ENCODE results near the gene MXRA7.
A peak's percentile ranks its signal among the peaks of the same experiment; 100 is the strongest.
"Not testable (repeated sequence)": the region's sequence is repeated elsewhere in the genome, so short reads cannot be mapped to it uniquely, and the experiment has no call there.

MXRA7 gene

GRCh38 chr17:76725580-76726230 is 14.9 kb upstream of the MXRA7 start:
- Mint-ChIP-seq H3K36me3 (ENCODE audit: low read depth) (peaks cover 34% of the 10 kb centered on the region), H3K4me3 (peak overlapping the region; percentile 93 to 98 (median 93)), H3K9me3 (no peaks in the 10 kb centered on the region), H3K27ac (peak overlapping the region; percentile 75 to 96 (median 75)), H3K4me1 (peaks cover 18% of the 10 kb centered on the region), H3K27me3 (ENCODE audit: low read depth) (no peaks in the 10 kb centered on the region)
- no peak for TF ChIP-seq CTCF (IDR thresholded peaks at IDR 0.05; ENCODE audit: unreplicated experiment in 3 of 3)

DNA sequence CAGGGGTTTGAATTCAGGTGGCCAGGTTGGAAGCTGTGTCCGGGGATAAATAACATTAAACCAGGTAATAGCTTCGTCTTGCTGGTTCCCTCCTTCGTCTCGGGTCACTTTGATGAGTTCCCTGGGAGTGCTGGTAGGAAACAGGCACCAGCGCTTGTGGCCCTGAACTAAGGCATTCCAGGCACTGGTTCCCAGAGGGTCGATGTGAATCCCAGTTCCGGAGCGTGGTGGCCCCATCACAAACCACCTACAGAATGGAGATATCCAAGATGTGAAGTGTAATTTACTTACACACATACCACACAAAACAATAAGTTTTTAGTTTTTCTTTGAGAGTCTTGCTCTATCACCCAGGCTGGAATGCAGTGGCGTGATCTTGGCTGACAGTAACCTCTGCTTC is 13.0 kb upstream of the MXRA7 start:
- no peak overlapping the region for H3K27ac Mint-ChIP-seq
- H3K36me3 Mint-ChIP-seq (ENCODE audit: low read depth): peaks cover 46% of the 10 kb centered on the region
- peak overlapping the region in 1 of 3 experiments; percentile 46 for H3K4me3 Mint-ChIP-seq
- H3K27me3 Mint-ChIP-seq (ENCODE audit: low read depth): no peaks in the 10 kb centered on the region
- TF ChIP-seq CTCF (IDR thresholded peaks at IDR 0.05; ENCODE audit: unreplicated experiment in 3 of 3): no peak
- no peaks in the 10 kb centered on the region for H3K9me3 Mint-ChIP-seq
- peaks cover 18% of the 10 kb centered on the region for H3K4me1 Mint-ChIP-seq

DNA sequence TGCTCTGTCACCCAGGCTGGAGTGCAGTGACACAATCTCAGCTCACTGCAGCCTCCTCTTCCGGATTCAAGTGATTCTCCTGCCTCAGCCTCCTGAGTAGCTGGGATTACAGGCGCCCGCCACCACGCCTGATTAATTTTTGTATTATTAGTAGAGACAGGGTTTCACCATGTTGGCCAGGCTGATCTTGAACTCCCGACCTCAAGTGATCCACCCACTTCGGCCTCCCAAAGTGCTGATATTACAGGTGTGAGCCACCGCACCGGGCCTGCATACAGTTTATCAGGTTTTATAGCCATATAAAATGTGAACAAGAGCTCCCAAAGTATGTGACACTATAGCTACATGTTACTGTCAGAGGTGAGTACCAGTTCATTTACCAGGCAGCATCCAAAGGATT is 12.2 kb upstream of the MXRA7 start:
- not testable (repeated sequence) for H3K27me3 Mint-ChIP-seq (ENCODE audit: low read depth); H3K9me3 Mint-ChIP-seq; H3K27ac Mint-ChIP-seq; H3K4me3 Mint-ChIP-seq
- Mint-ChIP-seq H3K4me1 (peaks cover 18% of the 10 kb centered on the region), H3K36me3 (ENCODE audit: low read depth) (peaks cover 50% of the 10 kb centered on the region)

- H3K27ac Mint-ChIP-seq: no peak overlapping the region
- H3K36me3 Mint-ChIP-seq (ENCODE audit: low read depth): peaks cover 52% of the 10 kb centered on the region
- no peak for TF ChIP-seq CTCF (IDR thresholded peaks at IDR 0.05; ENCODE audit: unreplicated experiment in 3 of 3)
- H3K27me3 Mint-ChIP-seq (ENCODE audit: low read depth): no peaks in the 10 kb centered on the region
- no peaks in the 10 kb centered on the region for H3K9me3 Mint-ChIP-seq
- H3K4me3 Mint-ChIP-seq: no peak overlapping the region
- peaks cover 11% of the 10 kb centered on the region for H3K4me1 Mint-ChIP-seq
Observed at GRCh38 chr17:76722279-76722678, 11.5 kb upstream of the MXRA7 start.

GRCh38 chr17:76721463-76721862 is 10.7 kb upstream of the MXRA7 start:
- peak overlapping the region in 1 of 3 experiments; percentile 17 for H3K27ac Mint-ChIP-seq
- TF ChIP-seq CTCF (IDR thresholded peaks at IDR 0.05; ENCODE audit: unreplicated experiment in 3 of 3): no peak
- H3K4me1 Mint-ChIP-seq: peaks cover 9% of the 10 kb centered on the region
- H3K4me3 Mint-ChIP-seq: no peak overlapping the region
- H3K36me3 Mint-ChIP-seq (ENCODE audit: low read depth): peaks cover 59% of the 10 kb centered on the region
- H3K27me3 Mint-ChIP-seq (ENCODE audit: low read depth): no peaks in the 10 kb centered on the region
- no peaks in the 10 kb centered on the region for H3K9me3 Mint-ChIP-seq

- Mint-ChIP-seq H3K4me3 (no peak overlapping the region), H3K9me3 (no peaks in the 10 kb centered on the region), H3K4me1 (peaks cover 7% of the 10 kb centered on the region), H3K36me3 (ENCODE audit: low read depth) (peaks cover 64% of the 10 kb centered on the region), H3K27me3 (ENCODE audit: low read depth) (no peaks in the 10 kb centered on the region), H3K27ac (no peak overlapping the region)
- no peak for TF ChIP-seq CTCF (IDR thresholded peaks at IDR 0.05; ENCODE audit: unreplicated experiment in 3 of 3)
Observed at GRCh38 chr17:76720941-76721340, 10.2 kb upstream of the MXRA7 start.

All from nephron (organoid).